Loucy (cell line): Measurements from ENCODE around the gene TRPM2.

ENCODE experiments used
- H2AFZ ChIP-seq: fragments of 200-600 bp; sonication (generic); 2 replicates; pipeline ENCODE4 v1.6.0; 2016; ENCODE audit warnings: antibody characterized with exemption, mild to moderate bottlenecking, low read length, moderate library complexity
- H3F3A ChIP-seq: fragments of 200-600 bp; 2 replicates; pipeline ENCODE4 v1.6.0; 2016; ENCODE audit warnings: antibody characterized with exemption, low read depth, mild to moderate bottlenecking
- H3K27me3 ChIP-seq: fragments of 200-600 bp; sonication (generic); 2 replicates; pipeline ENCODE4 v1.6.1; 2014; ENCODE audit warnings: low read length, mild to moderate bottlenecking; ENCODE audit not compliant: insufficient read depth, poor library complexity, severe bottlenecking
- H3K36me3 ChIP-seq: fragments of 200-600 bp; sonication (generic); 2 replicates; pipeline ENCODE4 v1.6.1; 2016; ENCODE audit warnings: low read length; ENCODE audit not compliant: insufficient read depth
- H3K4me1 ChIP-seq: fragments of 200-600 bp; sonication (generic); 2 replicates; pipeline ENCODE4 v1.5.1; 2014; ENCODE audit warnings: low read length, mild to moderate bottlenecking; ENCODE audit not compliant: insufficient read depth, poor library complexity, severe bottlenecking
- H3K4me2 ChIP-seq: fragments of 200-600 bp; sonication (generic); 2 replicates; pipeline ENCODE4 v1.6.0; 2014; ENCODE audit warnings: antibody characterized with exemption, low read length, low read depth, mild to moderate bottlenecking; ENCODE audit not compliant: poor library complexity, severe bottlenecking
- H3K4me3 ChIP-seq: fragments of 200-600 bp; sonication (generic); 2 replicates; pipeline ENCODE4 v1.5.1; 2014; ENCODE audit warnings: low read length, mild to moderate bottlenecking, mixed read lengths; ENCODE audit not compliant: poor library complexity, severe bottlenecking
- H3K79me2 ChIP-seq: fragments of 200-600 bp; sonication (generic); 2 replicates; pipeline ENCODE4 v1.6.1; 2014; ENCODE audit warnings: low read length; ENCODE audit not compliant: insufficient read depth
- H3K9ac ChIP-seq: fragments of 200-600 bp; sonication (generic); 2 replicates; pipeline ENCODE4 v1.6.0; 2014; ENCODE audit warnings: mild to moderate bottlenecking, low read depth, low read length, moderate library complexity; ENCODE audit not compliant: poor library complexity, severe bottlenecking
- H3K9me2 ChIP-seq: fragments of 200-600 bp; sonication (generic); replicated peaks from 2 replicates; pipeline ENCODE4 v1.6.1; 2016; ENCODE audit warnings: low read depth, low read length, mixed read lengths
- H3K9me3 ChIP-seq: fragments of 200-600 bp; sonication (generic); 2 replicates; pipeline ENCODE4 v1.6.1; 2014; ENCODE audit warnings: mild to moderate bottlenecking, antibody characterized with exemption, low read length, low read depth; ENCODE audit not compliant: insufficient read depth
- H4K20me1 ChIP-seq: fragments of 200-600 bp; sonication (generic); 2 replicates; pipeline ENCODE4 v1.6.0; 2014; ENCODE audit warnings: antibody characterized with exemption, low read length, mild to moderate bottlenecking; ENCODE audit not compliant: insufficient read depth, poor library complexity, severe bottlenecking
- CTCF ChIP-seq: fragments of 200-600 bp; sonication (generic); conservative IDR thresholded peaks from 2 replicates; pipeline ENCODE4 v1.5.1; 2014; ENCODE audit warnings: mild to moderate bottlenecking, antibody characterized with exemption, low read length
- EZH2phosphoT487 ChIP-seq: fragments of 200-600 bp; IDR thresholded peaks from 2 replicates; pipeline ENCODE4 v1.6.1; 2018; ENCODE audit warnings: antibody characterized with exemption, mild to moderate bottlenecking, moderate library complexity, borderline replicate concordance

Gene TRPM2

GRCh38 chr21:44348861-44349260 is 4.6 kb upstream of the TRPM2 start:
- no peaks in the 10 kb centered on the region for H3K36me3 ChIP-seq
- TF ChIP-seq CTCF (no peak), EZH2phosphoT487 (no peak)
- H4K20me1 ChIP-seq: no peaks in the 10 kb centered on the region
- no peak overlapping the region for H3K9ac ChIP-seq
- H3K9me2 ChIP-seq: no peaks in the 10 kb centered on the region
- H3F3A ChIP-seq: no peaks in the 10 kb centered on the region
- no peak overlapping the region for H3K4me2 ChIP-seq
- no peak overlapping the region for H2AFZ ChIP-seq
- no peaks in the 10 kb centered on the region for H3K9me3 ChIP-seq
- no peaks in the 10 kb centered on the region for H3K27me3 ChIP-seq
- no peak overlapping the region for H3K4me3 ChIP-seq
- no peaks in the 10 kb centered on the region for H3K4me1 ChIP-seq
- no peaks in the 10 kb centered on the region for H3K79me2 ChIP-seq

- H3K4me3 ChIP-seq: no peak overlapping the region
Measured at GRCh38 chr21:44349416-44349846, 4.0 kb upstream of the TRPM2 start.

GRCh38 chr21:44349847-44350772 is 3.3 kb upstream of the TRPM2 start:
- Histone ChIP-seq H3K9ac (no peak overlapping the region), H3K9me3 (no peaks in the 10 kb centered on the region), H3K27me3 (no peaks in the 10 kb centered on the region), H3K4me2 (no peak overlapping the region), H3K79me2 (no peaks in the 10 kb centered on the region), H3K36me3 (no peaks in the 10 kb centered on the region), H3K9me2 (no peaks in the 10 kb centered on the region), H2AFZ (no peak overlapping the region), H3F3A (no peaks in the 10 kb centered on the region), H3K4me1 (no peaks in the 10 kb centered on the region), H3K4me3 (no peak overlapping the region), H4K20me1 (no peaks in the 10 kb centered on the region)
- no peak for TF ChIP-seq CTCF
- no peak for TF ChIP-seq EZH2phosphoT487

More at GRCh38 chr21:44349416-44349846, 4.0 kb upstream of the TRPM2 start:
- Histone ChIP-seq H3K9me2 (no peaks in the 10 kb centered on the region), H3F3A (no peaks in the 10 kb centered on the region), H3K9me3 (no peaks in the 10 kb centered on the region), H4K20me1 (no peaks in the 10 kb centered on the region), H2AFZ (no peak overlapping the region), H3K4me1 (no peaks in the 10 kb centered on the region), H3K4me2 (no peak overlapping the region), H3K36me3 (no peaks in the 10 kb centered on the region), H3K27me3 (no peaks in the 10 kb centered on the region), H3K9ac (no peak overlapping the region), H3K79me2 (no peaks in the 10 kb centered on the region)
- TF ChIP-seq EZH2phosphoT487: no peak
- TF ChIP-seq CTCF: no peak
